ENCODE data around the gene PAGE2.

DNA sequence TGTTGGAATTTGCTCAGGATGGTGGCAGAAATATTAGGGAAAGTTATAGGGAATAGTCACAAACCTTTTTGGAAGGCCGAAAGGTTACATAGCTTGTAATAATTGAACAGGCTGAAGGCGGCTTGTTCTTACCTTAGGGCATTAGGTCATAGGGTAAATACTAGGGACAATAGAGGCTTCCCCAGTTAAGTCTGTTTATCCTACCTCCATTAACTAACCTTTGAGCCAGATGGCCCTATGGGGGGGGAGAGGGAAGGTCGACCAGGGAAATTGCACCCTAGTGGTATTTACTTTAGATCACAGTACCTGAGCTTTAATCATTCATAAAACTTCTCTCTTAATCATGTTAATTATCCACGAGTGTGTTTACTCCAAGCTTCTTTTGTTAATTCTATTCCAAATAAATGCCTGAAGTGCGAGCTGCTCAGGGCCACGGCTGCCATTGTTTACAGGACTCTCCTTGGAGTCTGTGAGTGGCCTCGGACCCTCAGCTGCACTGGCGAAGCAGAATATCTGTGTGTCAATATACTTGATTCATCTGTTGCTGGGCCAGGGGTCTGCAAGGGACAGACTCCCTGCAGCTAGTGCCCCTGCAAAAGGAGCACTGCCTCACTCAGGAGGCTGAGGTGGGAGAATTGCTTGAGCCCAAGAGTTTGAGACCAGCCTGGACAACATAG, 22.9 kb downstream of the PAGE2 start:
- TF ChIP-seq, protein P1, sequence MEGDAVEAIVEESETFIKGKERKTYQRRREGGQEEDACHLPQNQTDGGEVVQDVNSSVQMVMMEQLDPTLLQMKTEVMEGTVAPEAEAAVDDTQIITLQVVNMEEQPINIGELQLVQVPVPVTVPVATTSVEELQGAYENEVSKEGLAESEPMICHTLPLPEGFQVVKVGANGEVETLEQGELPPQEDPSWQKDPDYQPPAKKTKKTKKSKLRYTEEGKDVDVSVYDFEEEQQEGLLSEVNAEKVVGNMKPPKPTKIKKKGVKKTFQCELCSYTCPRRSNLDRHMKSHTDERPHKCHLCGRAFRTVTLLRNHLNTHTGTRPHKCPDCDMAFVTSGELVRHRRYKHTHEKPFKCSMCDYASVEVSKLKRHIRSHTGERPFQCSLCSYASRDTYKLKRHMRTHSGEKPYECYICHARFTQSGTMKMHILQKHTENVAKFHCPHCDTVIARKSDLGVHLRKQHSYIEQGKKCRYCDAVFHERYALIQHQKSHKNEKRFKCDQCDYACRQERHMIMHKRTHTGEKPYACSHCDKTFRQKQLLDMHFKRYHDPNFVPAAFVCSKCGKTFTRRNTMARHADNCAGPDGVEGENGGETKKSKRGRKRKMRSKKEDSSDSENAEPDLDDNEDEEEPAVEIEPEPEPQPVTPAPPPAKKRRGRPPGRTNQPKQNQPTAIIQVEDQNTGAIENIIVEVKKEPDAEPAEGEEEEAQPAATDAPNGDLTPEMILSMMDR (IDR thresholded peaks at IDR 0.05; ENCODE audit: low read length): no peak
- TF ChIP-seq EZH2 (optimal IDR thresholded peaks at IDR 0.05; ENCODE audit: low read depth, low read length): no peak
- no peak for TF ChIP-seq EZH2phosphoT487 (IDR thresholded peaks at IDR 0.05; ENCODE audit: low read length)
